ENCODE data around the gene EIF4E1B. TPM values are rescaled to one million over a fixed set of nuclear protein-coding genes. Genes with fewer than 3 reads are reported as not detected.

The EIF4E1B gene
- total and polyA plus RNA-seq, 7 donors = 0.04 to 0.62 TPM; not detected in 5

DNA sequence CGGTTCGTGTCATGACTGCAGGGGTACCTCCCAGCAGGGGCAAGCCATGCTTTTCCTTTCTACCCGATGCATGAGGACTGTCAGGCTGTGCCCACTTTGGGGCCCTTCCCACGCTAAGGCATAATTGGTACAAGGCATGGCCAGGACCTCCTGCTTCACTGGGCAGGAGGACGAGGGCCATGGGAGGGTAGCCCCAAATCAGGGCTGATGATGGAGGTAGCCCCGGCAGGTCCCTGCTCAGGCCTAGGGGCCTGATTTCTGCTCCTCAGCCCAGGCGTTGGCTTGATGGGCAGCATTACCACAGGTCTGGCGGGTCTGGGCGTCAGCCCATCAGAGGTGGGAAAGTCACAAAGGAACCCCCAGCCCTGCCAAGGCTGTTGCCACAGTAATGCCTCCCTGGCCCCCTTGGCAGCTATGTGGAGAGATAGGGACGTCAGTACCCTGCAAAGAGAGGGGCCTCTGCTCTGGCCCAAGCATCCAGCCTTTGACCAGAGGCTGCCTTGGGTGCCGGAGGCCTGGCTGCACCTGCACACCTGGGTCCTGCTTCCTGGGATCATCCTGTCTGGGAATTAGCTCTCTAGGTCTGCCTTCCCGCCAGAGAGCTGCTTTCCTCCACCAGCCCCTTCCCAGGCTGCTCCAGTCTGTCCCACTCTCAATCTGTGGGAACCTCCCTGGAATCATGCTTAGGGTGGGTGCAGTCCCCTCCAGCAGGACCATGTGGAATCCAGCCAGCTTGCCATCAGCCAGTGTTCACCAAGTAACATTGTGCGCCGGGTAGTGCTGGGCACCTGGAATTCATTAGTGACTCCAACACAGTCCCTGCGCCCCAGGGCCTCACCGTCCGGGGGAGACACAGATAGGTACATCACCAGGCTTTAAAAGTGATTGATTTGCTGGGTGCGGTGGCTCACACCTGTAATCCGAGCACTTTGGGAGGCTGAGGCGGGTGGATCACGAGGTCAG lies 32.2 kb downstream of the EIF4E1B start:
- no peak for ATAC-seq
- H3K9me3 ChIP-seq = no peaks in the 10 kb centered on the region
- no peak for TF ChIP-seq CTCF (IDR thresholded peaks at IDR 0.05)
- peaks cover 7% of the 10 kb centered on the region for H3K4me1 ChIP-seq
- H3K27me3 ChIP-seq (ENCODE audit: insufficient read depth in 3 of 3, low read length in 2 of 3) = peaks cover 0 to 30% (median 0%) of the 10 kb centered on the region in 3 donors
- intact Hi-C loops (cut with DNase I) = loop anchor here in 1 of 2 donors (5.0 kb wide), 1 partner anchor 145 kb away; no protein-coding TSS in a partner anchor
- no peak overlapping the region for H3K4me3 ChIP-seq
- no peaks in the 10 kb centered on the region for H3K36me3 ChIP-seq (ENCODE audit: insufficient read depth in 1 of 2, low read depth in 1 of 2)
- WGBS, 3 donors = 80 to 83% (median 83%) methylated on average over 20 to 21 of the region's 21 CpGs
- DNase-seq = peak in 1 of 2 donors; percentile 45
- no peak overlapping the region for H3K27ac ChIP-seq

DNA sequence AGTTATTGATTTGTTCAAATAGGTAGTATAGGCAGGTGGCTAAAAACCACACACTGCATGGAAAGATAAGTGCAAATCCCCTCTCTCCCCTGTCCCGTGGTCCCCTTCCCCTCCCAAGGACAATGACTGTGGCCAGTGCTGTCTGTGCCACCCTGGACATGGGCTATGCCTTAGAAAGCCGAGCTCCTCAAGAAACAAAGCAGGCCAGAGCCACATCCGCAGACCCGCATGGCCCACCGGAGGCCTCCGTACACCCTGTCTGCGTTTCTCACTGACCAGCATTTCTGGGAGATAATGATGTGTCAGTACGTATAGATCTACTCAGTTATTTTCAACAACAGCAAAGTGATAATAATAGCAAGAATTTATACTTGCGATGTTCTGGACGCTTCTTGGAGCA lies 33.1 kb downstream of the EIF4E1B start:
- H3K4me1 ChIP-seq = peaks cover 3% of the 10 kb centered on the region
- ATAC-seq = no peak
- H3K27ac ChIP-seq = no peak overlapping the region
- no peaks in the 10 kb centered on the region for H3K9me3 ChIP-seq
- peaks cover 0 to 35% (median 0%) of the 10 kb centered on the region in 3 donors for H3K27me3 ChIP-seq (ENCODE audit: insufficient read depth in 3 of 3, low read length in 2 of 3)
- intact Hi-C loops (cut with DNase I) = loop anchor here in 1 of 2 donors (5.0 kb wide), 1 partner anchor 144 kb away; no protein-coding TSS in a partner anchor
- 76 to 83% (median 83%) methylated on average over 10 of the region's 10 CpGs for WGBS, 3 donors
- no peak for TF ChIP-seq CTCF (IDR thresholded peaks at IDR 0.05)
- no peaks in the 10 kb centered on the region for H3K36me3 ChIP-seq (ENCODE audit: insufficient read depth in 1 of 2, low read depth in 1 of 2)
- no peak for DNase-seq
- no peak overlapping the region for H3K4me3 ChIP-seq

DNA sequence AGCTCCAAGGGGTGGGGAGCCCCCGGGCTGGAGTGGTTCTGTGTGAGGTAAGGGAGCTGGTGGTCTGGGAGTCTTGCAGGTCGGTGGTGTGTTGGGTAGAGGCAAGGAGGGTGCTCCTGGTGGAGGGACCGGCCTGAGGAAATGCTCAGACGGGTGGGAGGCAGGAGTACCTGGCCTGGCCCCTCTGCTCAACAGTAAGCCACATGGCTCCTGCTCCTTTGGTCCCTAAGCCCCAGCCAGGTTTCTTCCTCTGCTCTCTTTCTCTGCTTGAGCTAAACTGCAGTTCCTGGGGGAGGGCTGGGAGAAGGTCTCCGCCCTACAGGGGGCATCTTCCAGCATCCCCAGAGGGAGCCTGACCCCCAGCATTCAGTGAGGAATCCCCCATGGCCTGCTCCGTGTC lies 34.0 kb downstream of the EIF4E1B start:
- DNase-seq (peak in 1 of 2 donors; percentile 19), ATAC-seq (no peak)
- no peaks in the 10 kb centered on the region for H3K9me3 ChIP-seq
- no peak overlapping the region for H3K4me3 ChIP-seq
- 14 to 26% (median 19%) methylated on average over 5 to 6 of the region's 6 CpGs for WGBS, 3 donors
- intact Hi-C loops (cut with DNase I) = loop anchor here in 1 of 2 donors (5.0 kb wide), 1 partner anchor 143 kb away; no protein-coding TSS in a partner anchor
- H3K36me3 ChIP-seq (ENCODE audit: insufficient read depth in 1 of 2, low read depth in 1 of 2) = no peaks in the 10 kb centered on the region
- peaks cover 3% of the 10 kb centered on the region for H3K4me1 ChIP-seq
- H3K27me3 ChIP-seq (ENCODE audit: insufficient read depth in 3 of 3, low read length in 2 of 3) = peaks cover 0 to 42% (median 0%) of the 10 kb centered on the region in 3 donors
- TF ChIP-seq CTCF (IDR thresholded peaks at IDR 0.05) = no peak
- H3K27ac ChIP-seq = no peak overlapping the region

DNA sequence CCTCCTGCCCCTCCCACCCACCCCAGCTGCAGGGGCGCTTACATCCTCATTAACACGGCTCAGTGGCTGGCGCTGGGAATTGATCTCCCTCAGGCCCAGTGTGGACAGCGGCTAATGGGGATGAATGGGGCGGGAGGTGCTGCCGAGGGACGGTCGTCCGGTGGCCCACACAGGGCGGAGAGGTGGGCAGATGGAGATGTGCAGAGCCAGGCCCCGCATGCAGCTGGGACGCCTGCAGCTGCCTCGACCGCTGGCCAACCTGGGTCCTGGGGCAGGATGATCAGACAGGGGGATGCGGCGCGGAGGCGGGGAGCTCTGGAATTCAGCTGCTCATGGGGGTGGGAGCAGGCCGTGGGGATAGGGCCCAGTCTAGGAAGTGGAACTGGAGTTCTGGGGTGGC lies 34.4 kb downstream of the EIF4E1B start:
- 18 to 24% (median 21%) methylated on average over 19 of the region's 19 CpGs for WGBS, 3 donors
- Histone ChIP-seq H3K27ac (no peak overlapping the region), H3K36me3 (ENCODE audit: insufficient read depth in 1 of 2, low read depth in 1 of 2) (no peaks in the 10 kb centered on the region), H3K4me3 (no peak overlapping the region), H3K27me3 (ENCODE audit: insufficient read depth in 3 of 3, low read length in 2 of 3) (peaks cover 0 to 46% (median 0%) of the 10 kb centered on the region in 3 donors), H3K4me1 (peaks cover 3% of the 10 kb centered on the region), H3K9me3 (no peaks in the 10 kb centered on the region)
- TF ChIP-seq CTCF (IDR thresholded peaks at IDR 0.05) = no peak
- intact Hi-C loops (cut with DNase I) = loop anchor here in 1 of 2 donors (5.0 kb wide), 1 partner anchor 142 kb away; no protein-coding TSS in a partner anchor
- DNase-seq (peak in 1 of 2 donors; percentile 38), ATAC-seq (no peak)

Data from psoas muscle (tissue), 8 donors.